Skin of body (tissue), 2 donors: ENCODE measurements around the gene TIMM17B. TPM values are rescaled to one million over a fixed set of nuclear protein-coding genes. Genes with fewer than 3 reads are reported as not detected.

ENCODE experiments used
- DNase-seq: peaks from one replicate; lab custom pipeline; 2025; lab: John Stamatoyannopoulos, UW
- total RNA-seq: library from RNA; depleted of rRNA; stranded (reverse); fragments of >200 nt; gene quantifications from one replicate; pipeline ENCODE4 v1.2.3, GENCODE V29; 2014

The TIMM17B gene
- 15.0 TPM for total RNA-seq

DNA sequence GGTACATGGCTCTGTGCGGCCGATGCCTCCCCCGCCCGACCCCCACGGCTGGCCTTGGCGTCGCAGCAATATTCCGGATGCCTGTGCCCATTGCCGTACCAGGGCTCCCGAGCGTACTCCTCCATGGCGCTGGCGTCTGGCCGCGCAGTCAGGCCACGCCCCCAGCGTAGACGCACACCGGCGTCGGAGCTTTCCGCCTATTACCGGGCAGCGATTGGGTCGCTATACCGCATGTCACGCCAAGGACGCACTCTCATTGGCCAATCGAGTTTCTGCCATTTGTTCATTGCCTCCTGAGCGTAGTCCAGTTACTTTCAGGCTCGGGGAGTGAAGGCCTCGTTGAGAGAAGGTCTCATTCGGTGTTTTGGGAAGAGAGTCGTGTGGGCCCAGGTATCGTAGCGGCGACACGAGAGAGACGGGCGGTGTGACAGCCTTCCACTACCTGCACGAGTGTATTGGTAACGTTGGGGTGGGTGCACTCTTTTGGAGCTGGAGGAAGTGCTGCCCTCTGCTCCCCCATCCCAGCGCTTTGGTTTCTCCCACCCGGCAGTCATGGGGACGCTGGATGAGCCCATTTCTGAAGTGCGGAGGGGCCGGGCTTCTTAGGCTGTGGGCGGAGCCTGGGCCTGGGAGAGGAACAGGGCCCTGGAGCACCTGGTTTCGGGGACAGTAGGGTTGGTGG, at the start of gene TIMM17B, which contains the start of gene PQBP1:
Gene TIMM17B (minus strand): TSS at position 144 of the 682 bp plus-strand sequence. CDS start 19 bp downstream, at position 125.
Gene PQBP1 (plus strand): TSS at position 306 of the 682 bp plus-strand sequence. CDS start 580 bp downstream, outside the sequence.
- DNase-seq = peak; percentile 91

DNA sequence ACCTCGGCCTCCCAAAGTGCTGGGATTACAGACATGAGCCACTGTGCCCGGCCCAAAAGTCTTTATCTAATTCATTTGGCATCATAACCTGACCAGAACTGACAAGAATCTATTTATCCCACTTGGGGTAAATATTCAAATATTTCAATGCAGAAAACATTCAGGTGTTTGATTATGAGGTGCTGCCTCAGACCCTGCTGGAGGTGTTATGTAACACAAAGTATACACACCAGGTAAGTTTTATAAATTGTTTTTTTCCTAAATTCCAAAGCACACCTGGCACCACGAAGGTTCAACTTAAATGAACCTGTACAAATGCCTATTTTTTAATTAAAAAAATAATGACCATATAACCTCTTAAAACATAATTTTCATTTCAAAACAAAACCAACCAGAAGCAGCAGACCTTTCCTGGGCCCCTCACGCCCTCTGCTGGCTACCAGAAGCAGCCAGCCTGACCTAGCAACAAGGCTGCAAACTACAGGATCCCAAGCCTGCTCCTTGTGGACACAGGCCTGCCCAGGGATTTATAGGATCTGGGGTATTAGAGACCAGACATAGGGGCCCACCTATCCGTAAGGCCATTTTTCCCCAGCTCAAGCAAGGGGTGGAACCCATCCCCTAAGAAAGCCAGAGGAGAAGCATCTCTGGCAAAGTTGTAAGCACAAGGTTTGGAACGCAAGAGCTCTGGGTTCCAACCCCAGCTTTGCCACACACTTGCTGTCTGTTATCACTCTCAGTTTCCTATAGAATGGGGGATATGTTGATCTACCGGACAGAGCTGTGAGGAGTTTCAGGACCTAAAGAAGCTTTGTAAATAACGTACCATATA, 48.2 kb upstream of the TIMM17B start:
- DNase-seq = no peak

DNA sequence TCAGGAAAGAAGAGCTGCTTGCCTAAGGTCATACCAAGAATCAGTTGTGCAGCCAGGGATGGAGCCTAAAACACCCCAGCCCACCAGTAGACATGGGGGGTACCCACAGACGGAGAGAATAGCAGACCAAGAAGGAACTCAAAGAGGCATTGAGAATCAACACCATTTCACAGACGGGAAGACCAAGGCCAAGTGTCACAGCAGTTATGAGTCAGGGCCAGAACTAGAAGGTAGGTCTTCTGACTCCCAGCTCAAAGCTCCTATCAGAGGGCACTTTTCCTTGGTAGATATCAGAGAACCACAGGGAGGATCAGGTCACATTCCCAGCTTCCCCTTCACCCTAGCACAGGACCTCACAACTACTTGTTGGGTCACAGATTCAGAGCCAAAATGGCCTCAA, 45.3 kb upstream of the TIMM17B start:
- DNase-seq = no peak

DNA sequence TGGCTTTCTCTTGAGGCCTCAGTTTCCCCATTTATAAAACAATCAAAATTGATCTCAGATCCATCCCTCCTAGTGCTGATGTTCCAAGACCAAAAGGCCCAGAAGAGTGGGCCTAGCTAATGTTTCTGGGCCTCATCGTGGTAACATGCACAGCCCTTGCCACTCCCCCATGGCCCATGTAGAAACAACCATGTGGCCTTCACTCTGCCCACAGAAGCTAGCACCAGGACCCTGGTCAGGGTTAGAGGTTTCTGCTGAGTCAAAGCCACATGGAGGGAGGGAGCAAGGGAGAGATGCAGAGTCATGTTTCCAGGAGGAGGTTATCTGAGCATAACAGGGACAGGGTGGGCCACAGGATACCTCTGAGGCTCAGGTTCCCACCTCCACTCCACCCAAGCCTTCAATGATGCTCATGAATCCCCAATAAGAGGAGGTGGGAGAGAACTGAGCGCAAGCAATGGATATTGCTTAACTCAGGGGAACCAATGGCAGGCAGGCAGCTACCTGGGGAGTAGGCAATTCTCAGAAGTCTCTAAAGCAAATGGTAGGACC, 42.9 kb upstream of the TIMM17B start:
- DNase-seq = no peak

DNA sequence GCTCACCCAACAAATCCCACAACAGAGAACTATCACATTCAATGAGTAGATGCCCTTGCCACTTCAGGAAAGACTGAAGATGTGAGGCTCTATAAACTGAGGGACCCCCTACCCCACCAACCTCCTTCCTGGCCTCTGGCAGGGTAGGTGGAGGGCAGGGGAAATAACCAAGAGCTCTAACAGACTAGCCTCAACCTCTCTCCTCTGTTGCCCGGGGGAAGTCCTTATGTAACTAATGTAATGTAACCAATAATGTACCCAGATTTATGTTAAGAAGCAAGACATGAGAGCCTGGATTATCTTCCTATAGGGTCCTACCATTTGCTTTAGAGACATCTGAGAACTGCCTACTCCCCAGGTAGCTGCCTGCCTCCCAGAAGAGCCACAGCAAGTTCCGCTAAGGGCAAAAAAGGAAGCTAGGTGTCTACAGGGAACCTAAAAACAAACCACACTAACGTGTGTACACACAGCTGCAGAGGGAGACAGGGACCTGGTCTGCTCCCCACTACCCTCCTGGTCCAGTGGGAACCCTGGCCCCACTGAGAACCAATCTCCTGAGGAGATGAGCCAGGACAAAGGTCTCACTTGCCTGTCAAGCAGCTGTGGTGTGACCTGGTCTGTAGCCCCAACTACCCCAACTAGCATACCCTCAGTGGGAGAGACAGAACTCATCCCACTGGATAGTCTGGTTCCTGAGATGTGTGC, 42.1 kb upstream of the TIMM17B start:
- DNase-seq = no peak

DNA sequence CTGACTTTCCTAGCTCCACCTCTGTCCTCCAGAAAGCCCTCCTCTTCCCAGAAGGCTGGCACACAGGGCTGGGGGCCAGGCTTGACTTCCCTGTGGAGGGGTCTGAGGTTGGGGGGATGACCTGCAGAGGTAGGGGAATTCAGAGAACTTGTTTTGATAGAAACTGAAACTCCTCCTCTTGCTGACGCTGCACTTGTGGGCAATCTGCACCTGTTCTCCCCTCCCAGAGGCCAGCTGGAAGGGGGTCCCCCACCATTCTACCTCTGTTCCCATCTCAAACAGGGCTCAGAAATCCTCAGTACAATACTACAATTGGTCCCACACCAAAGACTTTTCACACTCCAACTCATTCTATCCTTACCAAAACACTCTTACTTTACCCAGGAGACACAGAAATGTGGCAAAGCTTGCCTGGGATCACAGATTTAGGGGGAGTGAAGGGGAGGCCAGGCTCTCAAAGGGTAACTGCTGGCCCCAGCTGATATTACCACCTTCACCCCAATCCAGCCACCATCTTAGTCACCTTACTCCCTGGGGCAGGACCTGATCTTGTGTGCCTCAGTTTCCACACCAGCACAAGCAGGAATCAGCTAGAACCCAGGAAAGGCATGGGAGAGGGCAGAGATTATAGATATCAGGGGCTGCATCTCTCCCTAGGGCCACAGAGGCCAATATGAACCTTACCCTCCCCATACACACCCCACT, 41.3 kb upstream of the TIMM17B start:
- no peak for DNase-seq

DNA sequence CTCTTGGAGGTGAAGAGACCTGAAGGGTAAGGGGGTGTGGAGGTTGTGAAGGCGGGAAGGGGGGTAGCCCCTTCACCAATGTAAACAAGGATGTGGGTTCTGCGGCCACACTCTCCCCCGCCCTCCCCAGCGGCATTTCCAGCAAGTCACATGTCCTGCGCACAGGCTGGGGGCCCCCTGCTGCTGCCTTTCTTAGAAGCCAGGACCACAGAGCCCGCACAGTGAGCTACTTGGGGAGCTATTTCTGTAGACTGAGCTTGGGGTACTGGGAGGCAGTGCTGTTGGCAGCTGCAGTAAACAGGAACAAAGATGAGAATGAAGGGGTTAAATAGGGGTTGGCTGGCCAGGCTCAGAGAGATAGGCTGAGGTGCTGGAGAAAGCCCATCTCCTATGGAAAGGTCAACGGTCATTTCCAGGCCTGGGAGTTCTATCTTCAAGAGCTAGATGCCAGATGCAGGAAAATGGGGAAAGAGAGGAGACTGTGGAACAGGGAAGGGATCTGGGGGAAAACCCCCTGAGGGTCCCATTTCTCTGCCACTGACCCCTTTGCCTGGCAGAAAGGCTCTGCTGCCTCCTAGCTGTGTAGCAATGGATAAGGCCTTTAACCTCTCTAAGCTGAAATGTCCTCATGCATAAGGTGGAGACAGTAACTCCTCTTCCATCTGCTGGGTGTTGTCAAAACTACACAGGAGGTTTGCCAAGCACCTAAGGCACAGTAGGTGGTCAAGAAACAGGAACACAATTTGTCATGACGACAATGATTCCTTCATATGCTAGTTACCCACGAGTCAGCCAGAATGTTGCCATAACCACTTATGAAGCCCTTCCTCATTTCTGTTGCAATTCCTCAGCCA, 39.7 kb upstream of the TIMM17B start:
- no peak for DNase-seq

DNA sequence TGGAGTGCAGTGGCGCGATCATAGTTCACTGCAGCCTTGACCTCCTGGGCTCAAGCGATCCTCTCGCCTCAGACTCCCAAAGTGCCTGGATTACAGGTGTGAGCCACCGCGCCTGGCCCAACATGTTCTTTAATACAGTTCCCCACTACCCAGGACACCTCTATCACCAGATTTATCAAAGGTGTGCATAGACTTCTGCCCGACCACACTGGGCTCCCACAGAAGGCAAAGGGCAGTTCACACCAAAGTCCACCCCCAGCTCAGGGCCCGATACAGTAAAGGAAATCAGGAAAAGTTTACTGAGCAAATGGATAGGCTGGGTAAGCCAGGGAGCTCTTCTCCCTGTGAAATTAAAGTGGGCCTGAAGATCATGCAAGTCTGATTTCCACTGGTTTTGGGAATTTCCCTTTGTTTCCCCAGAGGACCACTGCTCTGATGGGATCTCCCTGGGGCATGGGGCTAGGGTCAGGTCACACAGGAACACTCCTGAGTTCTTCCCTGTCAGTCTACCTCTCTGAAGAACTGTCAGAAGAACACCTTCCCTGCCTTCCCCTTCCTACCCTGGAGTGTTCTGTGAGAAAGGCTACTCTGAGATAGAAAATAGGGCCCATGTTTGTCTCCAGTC, 39.0 kb upstream of the TIMM17B start:
- DNase-seq = no peak

DNA sequence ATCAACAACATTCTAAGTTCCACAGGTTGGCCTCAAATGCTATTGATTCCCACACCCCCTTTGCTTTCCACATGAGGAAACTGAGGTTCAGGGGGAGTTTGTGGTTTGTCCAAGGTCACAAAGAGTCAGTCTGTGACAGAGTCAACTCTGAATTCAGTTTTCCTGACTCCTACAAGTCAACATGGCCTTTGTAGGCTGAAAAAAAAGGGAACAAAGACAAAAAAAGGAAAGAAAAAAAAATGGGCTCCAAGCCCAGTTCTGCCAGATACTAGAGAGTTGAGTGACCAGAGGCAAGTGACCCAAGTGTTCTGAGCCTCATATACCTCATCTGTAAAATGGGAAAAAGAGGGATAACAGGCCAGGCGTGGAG, 37.7 kb upstream of the TIMM17B start:
- no peak for DNase-seq

DNA sequence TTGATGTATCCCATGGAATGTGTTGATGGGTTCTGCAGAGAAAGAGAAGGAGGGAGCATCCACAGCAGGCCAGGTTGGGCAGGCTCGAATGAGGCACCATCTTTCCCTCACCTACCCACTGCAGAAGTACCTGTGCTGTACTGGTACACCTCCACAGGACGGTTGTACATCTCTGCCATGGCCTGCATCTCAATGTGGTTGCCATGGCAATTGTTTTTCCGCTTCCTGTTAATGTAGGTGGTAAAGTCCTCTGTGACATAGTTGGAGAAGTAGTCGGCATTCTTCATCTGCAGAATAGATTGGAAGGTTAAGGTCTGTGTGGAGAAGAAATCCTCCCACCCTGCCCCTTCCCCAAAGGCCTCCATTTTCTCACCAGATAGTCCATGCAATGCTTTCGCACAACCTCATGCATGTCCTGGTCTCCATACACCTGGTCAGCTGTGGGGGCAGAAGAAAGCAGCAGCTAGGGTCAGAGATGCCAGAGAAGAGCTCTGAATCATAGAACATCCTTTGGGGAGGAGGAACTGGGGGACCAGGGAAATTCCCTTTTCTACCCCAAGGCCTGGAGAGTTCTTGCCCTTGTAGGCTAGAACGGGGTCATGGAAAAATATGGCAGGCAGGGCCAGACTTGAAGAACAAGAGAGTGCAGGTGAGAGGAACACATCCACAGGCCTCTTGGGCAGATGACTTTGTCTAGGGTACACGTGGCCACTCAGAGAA, 37.2 kb upstream of the TIMM17B start:
- DNase-seq = no peak

DNA sequence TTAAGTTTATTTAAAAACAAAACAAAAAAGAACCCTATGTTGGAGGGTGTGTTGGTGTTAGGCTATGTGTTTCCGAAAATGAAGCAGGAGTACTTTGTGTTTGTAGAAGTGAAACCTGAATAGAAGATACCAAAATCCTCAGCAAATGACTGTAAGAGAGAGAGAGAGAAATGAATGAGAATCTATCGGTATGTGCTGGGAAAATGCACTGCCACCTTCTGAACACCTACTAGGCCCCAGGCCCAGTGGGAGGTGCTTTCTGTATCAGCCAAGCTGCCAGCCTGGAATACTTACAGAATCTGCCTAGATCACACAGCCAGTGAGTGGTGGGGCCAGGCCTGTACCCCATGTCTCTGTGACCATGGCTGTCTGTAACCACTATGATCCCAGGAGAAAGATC, 36.2 kb upstream of the TIMM17B start:
- DNase-seq = no peak

DNA sequence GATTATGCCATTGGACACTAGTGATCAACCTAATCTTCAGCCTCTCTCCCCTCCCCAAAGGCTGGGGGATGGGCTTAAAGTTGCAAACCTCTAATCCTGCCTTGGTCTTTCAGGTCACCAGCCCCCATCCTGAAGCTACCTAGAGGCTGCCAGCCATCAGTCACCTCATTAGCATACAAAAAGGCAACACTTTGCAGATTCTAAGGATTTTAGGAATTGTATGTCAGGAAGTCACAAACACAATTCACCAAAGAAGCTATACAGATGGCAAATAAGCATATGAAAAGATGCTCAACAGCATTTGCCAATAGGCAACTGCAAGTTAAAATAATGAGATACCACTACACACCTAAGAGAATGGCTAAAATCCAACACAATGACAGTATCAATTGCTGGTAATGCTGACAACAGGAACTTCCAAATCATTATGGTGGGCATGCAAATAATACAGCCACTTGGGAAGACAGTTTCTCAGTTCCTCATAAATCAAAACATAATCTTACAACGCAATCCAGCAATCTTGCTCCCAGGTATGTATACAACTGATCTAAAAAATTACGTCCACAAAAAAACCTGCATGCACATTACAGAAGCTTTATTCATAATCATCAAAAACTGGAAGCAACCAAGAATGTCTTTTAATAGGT, 30.3 kb upstream of the TIMM17B start:
- DNase-seq = no peak

DNA sequence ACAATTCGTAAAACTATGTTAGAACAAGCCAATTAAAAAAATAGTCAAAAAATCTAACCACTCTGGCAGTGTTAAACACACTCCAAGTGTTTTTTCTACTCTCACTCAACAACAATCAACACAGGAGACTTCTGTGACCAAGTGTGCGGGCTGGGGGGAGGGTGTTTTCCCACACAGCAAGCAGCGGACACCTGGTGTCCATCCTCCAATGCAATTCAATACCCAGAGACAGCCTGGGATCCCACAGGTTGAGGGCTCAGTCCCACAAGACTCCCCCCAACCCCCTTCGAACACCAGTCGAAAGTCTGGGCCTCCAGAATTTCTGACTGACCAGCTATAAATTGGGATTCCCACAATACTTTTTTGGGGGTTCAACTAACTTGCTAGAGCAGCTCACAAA, 29.6 kb upstream of the TIMM17B start:
- no peak for DNase-seq

DNA sequence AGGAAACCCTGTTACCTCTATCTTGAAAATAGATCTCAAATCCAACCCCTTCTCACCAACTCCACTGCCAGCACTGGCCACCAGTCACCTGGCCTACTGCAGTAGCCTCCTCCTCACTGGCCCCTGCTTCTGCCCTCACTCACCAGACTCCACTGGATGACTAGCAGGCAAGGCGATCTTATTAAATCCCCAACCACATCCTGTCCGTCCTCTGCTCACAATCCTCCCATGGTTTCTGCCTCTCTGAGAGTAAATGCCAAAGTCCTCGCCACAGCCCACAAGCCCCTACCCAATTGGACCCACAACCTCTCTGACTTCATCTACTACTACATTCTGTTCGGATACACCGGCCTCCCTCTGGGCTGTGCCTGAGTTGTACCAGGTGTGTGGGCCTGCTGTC, 26.7 kb upstream of the TIMM17B start:
- no peak for DNase-seq

DNA sequence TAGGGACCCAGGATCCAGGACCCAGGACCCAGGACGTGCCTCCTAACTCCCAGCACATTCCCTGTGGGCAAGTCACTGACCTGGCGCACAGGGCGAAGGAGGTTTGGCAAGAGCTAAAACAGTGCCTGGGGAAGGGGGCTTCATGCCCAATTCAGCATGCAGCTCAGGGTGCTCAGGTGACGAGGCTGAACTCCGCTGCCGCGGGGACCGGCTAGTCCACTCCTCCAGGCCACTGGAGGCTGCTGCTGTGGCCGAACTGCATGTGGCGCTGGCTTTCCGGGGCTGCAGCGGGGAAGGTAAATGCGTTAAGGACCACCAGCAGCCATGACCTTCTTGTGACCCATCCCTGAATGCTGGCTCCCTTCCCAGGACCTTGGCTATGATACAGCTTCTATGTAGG, 26.2 kb upstream of the TIMM17B start:
- DNase-seq = no peak

DNA sequence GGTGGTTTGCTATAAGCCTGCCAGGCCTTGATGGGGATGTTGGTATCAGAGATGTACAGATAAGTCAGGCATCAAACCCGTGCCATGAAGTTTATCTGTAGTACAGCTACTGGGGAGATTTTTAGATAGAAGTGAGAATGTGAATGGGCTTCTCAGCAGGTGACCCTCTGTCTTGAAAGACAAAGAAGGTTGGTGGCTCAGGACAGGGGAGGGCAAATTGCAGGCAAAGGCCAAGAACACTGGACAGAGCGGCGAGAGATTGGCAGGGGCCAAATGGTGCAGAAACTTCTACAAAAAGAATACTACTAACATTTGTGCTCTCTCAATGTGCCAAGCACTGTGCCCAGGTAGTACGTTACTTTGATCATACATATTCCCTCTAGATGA, 23.1 kb upstream of the TIMM17B start:
- no peak for DNase-seq

DNA sequence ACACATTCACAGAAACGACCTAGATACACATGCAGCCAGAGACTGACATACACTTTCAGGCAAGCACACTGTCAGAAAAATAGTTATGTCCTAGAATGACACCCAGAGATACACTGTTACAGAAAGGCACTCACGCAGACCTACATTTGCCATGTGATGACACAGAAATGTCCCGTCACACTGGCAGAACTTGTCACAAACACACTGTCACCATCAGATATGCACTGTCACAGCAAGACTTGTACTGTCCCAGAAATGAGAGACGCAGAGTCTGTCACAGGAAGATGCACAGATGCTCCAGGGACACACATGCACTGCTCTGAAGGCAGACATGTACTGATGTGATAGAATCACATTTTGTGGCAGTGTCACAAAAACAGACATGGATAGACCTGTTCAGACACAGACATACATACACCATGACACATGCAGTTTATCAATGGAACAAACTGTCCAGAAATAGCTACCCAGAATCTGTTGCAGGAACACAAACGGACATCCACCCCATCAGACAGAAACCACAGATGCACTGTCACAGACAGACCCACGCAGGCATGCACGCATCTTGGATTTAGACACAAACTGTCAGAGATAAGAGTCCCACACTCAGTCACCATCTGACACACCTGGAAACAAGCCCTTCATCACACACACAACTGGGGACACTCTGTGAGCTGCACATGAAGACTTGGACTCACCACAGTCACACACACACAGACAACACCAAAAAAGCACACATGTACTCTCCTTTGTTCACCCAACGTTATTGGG, 22.6 kb upstream of the TIMM17B start:
- peak; percentile 1 for DNase-seq

DNA sequence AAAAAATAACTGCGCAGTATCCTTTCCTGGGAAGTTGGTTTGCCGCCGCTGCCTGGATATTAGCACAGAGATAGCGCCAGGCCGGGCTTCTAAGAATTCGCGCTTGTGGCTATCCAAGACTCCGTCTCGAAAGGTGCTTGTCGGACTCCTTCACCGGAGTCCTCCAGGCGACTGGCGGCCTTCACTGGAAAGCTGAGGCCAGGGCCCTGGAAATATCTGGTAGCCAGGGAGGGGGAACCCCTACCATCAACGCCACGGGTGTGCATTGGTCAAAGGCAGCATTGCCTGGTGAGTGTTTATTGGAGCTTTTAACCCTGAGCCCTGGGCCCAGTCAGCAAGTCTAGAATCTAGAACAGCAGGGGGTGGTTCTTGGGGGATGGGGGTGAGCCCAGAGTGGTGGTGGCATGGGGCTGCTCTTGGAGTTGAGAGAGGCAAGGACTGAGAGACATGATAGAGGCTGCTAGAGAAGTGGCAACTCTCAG, 21.8 kb upstream of the TIMM17B start:
- DNase-seq = no peak
